Measurements from ENCODE around the gene YIPF3. TPM values are rescaled to one million over a fixed set of nuclear protein-coding genes. Genes with fewer than 3 reads are reported as not detected.

The YIPF3 gene
- total and polyA plus RNA-seq, 8 donors, result 101 to 137 (median 130) TPM

- Histone ChIP-seq H3K36me3 (peaks cover 0 to 16% of the 10 kb centered on the region in 2 donors), H3K4me3 (no peak overlapping the region), H3K9me3 (no peaks in the 10 kb centered on the region), H3K27ac (no peak overlapping the region), H3K27me3 (no peaks in the 10 kb centered on the region), H3K4me1 (peaks cover 12 to 36% of the 10 kb centered on the region in 2 donors)
- ATAC-seq (no peak), DNase-seq (no peak)
- intact Hi-C loops (cut with DNase I), result loop anchor here in 1 of 2 donors (5.0 kb wide), 1 partner anchor 36 kb away; the partner anchor contains the start of gene DLK2
- TF ChIP-seq CTCF (IDR thresholded peaks at IDR 0.05), result no peak
Observed at GRCh38 chr6:43493230-43493629, 23.5 kb downstream of the YIPF3 start.

GRCh38 chr6:43492673-43493072 is 24.1 kb downstream of the YIPF3 start:
- H3K27ac ChIP-seq, result peak overlapping the region in 1 of 2 donors; percentile 2
- ATAC-seq, result no peak

GRCh38 chr6:43491750-43492661 is 24.7 kb downstream of the YIPF3 start:
- peak overlapping the region in 1 of 2 donors; percentile 2 for H3K27ac ChIP-seq
- ATAC-seq, result peak; percentile 85
- H3K27me3 ChIP-seq, result no peaks in the 10 kb centered on the region
- H3K4me3 ChIP-seq, result no peak overlapping the region
- H3K4me1 ChIP-seq, result peaks cover 12 to 36% of the 10 kb centered on the region in 2 donors
- H3K36me3 ChIP-seq, result peaks cover 0 to 9% of the 10 kb centered on the region in 2 donors
- peak in 3 of 4 donors; percentile 60 to 89 (median 67) for DNase-seq
- no peak for TF ChIP-seq CTCF (IDR thresholded peaks at IDR 0.05)
- no peaks in the 10 kb centered on the region for H3K9me3 ChIP-seq
- intact Hi-C loops (cut with DNase I), result loop anchor here in 1 of 2 donors (5.0 kb wide), 1 partner anchor 35 kb away; the partner anchor contains the start of gene DLK2

More at GRCh38 chr6:43492673-43493072, 24.1 kb downstream of the YIPF3 start:
- DNase-seq, result no peak
- TF ChIP-seq CTCF (IDR thresholded peaks at IDR 0.05), result no peak
- Histone ChIP-seq H3K9me3 (no peaks in the 10 kb centered on the region), H3K4me1 (peaks cover 12 to 36% of the 10 kb centered on the region in 2 donors), H3K4me3 (no peak overlapping the region), H3K36me3 (peaks cover 0 to 11% of the 10 kb centered on the region in 2 donors), H3K27me3 (no peaks in the 10 kb centered on the region)
- intact Hi-C loops (cut with DNase I), result loop anchor here in 1 of 2 donors (5.0 kb wide), 1 partner anchor 35 kb away; the partner anchor contains the start of gene DLK2

- Histone ChIP-seq H3K4me1 (peaks cover 12 to 27% of the 10 kb centered on the region in 2 donors), H3K27ac (no peak overlapping the region), H3K4me3 (no peak overlapping the region), H3K36me3 (peaks cover 0 to 18% of the 10 kb centered on the region in 2 donors), H3K27me3 (no peaks in the 10 kb centered on the region), H3K9me3 (no peaks in the 10 kb centered on the region)
- DNase-seq, result no peak
- no peak for ATAC-seq
- intact Hi-C loops (cut with DNase I), result loop anchor here in 1 of 2 donors (5.0 kb wide), 1 partner anchor 33 kb away; the partner anchor contains the start of gene DLK2
- TF ChIP-seq CTCF (IDR thresholded peaks at IDR 0.05), result no peak
Observed at GRCh38 chr6:43490523-43490939, 26.2 kb downstream of the YIPF3 start.
